Left hindlimb (tissue), 1 donor: Measurements from ENCODE around the gene R3HDM4.

ENCODE experiments used
- DNase-seq: peaks from one replicate; pipeline ENCODE4 v3.0.0-alpha.2; 2018

Gene R3HDM4

GRCh38 chr19:929891-930258 is 16.9 kb upstream of the R3HDM4 start:
- no peak for DNase-seq

DNA sequence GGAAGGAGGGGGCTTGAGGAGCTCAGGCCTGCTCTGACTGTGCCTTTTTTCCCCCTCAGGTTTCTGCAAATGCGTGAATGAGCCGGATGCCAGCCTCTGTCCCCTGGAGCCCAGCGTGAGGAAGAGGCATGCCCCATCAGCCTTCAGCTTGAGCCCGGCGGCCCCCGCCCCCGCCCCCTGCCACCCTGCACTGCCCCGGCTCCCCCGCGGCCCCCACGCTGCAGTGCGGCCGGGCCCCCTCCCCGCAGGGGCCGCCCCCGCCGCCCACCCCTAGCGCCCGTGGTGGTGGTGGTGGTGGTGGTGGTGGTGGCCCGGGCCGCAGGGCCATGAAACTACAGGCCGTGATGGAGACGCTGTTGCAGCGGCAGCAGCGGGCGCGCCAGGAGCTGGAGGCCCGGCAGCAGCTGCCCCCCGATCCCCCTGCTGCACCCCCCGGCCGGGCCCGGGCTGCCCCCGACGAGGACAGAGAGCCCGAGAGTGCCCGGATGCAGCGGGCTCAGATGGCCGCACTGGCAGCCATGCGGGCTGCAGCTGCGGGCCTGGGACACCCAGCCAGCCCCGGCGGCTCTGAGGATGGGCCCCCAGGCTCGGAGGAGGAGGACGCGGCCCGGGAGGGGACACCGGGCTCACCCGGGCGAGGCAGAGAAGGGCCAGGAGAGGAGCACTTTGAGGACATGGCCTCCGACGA is 16.3 kb upstream of the R3HDM4 start:
- DNase-seq, result no peak

DNA sequence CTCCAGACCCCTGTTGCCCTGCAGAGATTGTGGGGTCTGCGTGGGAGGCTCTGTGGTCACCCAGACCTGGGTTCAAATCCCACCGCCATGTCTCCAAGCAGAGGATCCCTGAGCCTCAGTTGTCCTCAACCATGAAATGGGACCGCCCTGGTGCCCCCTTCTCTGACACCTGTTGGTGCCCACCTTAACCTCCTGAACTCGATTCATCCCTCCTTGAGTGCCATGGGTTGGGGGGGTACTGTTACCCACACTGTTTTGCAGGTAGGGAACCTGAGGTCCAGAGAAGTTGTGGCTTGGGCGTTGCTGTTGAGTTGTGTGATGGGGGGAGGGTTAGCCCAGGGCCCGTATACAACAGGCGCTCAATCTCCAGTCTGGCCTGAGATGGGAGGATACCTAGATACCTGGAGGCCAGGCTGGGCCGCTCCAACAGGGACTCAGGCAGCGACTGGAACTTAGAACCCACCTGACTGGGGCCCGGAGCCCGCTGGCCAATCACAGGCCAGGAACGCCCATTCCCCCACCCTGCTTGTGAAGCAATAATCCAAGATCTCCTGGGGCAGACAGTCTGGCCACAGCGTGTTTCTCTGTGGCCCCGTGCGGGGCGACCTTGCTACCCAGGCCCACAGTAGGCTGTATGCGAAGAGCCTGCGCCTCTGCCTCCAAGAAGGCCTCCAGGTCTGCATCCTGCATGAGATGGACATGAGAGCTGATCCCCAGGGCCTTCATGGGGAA is 15.6 kb upstream of the R3HDM4 start:
- DNase-seq, result no peak

DNA sequence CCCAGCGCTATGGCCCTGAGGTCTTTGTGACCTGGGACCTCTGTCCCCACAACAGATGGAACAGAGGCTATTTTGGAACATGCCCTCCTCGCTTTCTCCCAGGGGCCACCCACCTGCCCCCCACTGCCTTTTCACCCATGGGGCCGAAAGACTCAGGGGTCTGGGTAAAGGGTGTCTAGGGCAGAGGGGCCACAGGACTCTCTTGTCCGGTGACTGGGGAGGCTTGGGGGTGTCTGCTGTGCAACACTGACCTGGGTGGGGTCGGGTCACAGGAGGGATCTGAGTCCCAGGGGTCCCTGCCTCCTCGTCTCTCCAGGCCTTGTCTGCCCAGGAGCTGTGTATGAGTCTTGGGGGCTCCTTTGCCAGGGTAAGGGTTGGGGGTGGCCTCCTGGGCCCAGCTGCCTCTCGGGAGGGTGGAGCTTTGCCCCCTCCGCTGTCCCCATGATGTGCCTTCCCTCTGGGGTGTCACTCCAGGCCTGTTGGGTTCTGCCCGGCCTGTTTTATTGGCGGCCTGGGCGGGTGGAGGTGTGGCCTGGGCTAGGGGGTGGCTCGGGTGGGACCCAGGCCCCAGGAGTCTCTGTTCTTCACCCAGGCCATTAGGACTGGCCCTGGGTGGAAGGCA is 14.9 kb upstream of the R3HDM4 start:
- no peak for DNase-seq

GRCh38 chr19:927351-927779 is 14.3 kb upstream of the R3HDM4 start:
- DNase-seq, result peak; percentile 56

DNA sequence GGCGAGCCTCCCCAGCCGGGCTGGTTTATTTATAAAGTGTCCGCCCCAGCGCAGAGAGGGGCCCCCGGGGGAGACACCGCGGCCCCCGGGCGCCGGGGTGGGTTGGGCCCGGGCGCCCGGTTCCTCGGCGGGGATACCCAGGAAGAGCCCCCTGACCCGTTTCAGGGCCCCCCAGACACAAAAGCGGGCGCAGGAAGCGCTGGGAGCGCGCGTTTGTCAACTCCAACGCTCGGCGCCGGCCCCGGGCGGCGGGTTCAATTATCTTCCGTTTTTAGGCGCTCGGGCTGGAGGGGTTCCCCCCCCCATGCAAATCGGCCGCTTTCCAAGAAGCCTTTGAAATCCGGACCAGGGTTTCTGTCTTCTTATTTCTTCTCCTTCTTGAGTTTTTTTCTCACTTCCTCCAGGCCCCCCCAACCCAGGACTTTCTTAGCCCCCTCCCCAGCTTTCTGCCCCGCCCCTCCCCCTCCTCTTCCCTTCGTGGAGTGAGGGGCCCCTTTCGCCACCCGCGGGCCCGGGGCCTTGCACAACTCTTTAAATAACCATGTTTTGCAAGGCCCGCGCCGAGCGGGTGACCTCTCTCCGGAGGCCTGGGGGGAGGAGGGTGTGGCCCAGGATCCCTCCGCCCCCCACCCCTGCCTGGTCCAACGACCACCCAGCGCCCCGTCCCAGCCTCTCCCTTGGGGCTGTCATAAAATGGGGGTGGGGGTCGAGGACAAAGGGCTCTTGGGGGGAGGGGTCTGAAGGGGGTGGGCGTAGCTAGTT is 13.8 kb upstream of the R3HDM4 start:
- peak; percentile 65 for DNase-seq

- no peak for DNase-seq
These were observed 13.2 kb upstream of the R3HDM4 start for GRCh38 chr19:926323-926588.

DNA sequence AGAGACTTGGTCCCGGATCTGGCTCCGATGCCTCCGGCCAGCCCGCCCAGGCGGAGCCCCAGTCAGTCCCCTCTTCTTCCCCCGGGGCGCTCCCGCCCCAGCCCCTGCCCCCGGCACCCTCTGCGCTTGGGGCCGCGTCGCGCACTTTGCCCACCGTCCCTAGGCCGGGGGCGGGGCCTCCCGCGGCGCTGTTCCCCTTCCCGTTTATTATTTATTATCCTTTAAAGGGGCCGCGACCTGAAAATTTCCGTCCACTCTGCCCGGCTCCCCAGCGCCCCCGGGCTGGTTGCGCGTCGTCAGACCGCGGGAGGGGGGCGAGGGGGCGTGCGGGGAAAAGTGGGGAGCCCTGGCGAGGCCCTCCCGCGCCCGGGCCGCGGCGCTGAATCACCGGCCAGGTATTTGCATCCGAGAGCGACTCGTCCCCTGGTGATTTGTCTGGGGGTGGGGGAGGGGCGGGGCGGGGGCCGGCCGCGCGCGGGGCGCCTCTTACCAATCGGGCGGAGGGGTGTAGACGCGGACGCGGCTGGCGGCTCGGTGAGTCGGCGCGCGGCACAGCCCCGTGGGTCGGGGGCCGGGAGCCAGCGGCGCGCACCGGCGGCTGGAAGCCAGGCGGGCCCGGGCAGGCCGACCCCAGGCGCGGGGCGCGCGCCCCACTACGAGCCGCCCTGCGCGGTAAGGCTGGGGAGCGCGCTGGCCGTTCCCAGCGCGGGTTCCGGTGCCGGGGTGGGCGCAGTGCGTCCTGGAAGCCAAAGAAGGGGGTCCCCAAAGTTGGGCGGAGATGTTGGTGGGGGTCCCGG is 12.7 kb upstream of the R3HDM4 start, which contains the start of gene ARID3A:
Gene ARID3A, plus strand, starts transcription at position 510 of the 797 bp plus-strand sequence. CDS start 3,494 bp downstream, outside the sequence.
- DNase-seq, result peak; percentile 90

DNA sequence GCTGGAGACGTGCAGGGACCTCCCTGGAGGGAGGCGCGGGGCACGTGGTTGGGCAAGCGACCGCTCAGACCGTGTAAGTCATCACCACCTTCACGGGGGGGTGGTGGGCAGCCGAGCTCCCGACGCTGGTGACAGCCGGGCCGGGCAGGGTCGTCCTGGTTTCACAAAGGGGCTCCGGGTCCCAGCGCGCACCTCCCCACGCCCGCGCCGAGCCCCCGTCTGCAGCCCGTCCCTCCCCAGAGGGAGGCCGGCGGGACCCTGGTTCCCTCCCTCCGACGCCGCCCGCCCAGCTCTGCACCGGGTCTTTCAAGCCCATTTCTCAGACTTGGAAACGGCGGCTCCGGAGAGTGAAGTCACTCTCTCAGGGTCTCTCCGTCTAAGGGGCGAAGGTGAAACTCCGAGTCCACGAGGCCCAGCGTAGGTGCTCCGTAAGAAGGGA is 12.1 kb upstream of the R3HDM4 start:
- DNase-seq, result peak; percentile 58

DNA sequence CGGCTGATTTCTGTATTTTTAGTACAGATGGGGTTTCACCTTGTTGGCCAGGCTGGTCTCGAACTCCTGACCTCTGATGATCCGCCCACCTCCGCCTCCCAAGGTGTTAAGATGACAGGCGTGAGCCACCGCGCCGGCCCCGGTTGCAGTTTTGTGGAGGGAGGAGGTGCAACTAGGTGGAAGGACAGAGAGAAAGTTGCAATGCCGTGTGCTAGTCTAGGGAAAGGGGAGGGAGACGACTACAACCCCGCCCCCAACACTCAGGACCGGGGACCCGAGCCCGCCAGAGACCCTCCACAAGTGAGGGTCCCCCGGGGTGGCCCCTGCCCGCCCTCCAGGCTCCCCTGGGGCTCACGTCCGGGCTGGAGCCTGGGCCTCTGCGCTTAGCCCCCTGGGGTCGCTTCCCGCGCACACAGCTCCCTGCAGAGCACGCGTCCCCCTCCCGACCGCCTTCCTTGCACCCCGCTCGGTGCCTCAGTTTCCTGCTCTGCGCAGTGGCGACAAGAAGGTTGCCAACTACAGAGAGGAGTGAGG is 11.6 kb upstream of the R3HDM4 start:
- no peak for DNase-seq

DNA sequence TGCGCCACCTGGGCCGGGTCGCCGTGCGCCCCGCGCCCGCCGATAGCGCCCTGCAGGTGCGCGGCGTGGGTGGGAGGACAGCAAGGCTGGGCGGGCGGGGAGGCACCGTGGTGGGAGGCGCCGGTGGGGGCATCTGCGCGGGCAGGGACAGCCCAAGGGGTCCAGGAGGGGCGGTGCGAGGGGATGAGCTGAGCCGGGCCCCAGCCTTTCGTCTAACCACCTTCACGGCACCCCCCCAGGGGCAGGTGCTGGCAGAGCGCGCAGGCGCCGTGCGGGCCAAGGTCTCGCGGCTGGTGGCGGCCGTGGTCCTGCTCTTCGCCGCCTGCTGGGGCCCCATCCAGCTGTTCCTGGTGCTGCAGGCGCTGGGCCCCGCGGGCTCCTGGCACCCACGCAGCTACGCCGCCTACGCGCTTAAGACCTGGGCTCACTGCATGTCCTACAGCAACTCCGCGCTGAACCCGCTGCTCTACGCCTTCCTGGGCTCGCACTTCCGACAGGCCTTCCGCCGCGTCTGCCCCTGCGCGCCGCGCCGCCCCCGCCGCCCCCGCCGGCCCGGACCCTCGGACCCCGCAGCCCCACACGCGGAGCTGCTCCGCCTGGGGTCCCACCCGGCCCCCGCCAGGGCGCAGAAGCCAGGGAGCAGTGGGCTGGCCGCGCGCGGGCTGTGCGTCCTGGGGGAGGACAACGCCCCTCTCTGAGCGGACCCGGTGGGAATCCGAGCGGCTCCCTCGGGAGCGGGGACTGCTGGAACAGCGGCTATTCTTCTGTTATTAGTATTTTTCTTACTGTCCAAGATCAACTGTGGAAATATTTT is 7.2 kb upstream of the R3HDM4 start:
- DNase-seq, result no peak

- no peak for DNase-seq
These were observed 6.4 kb upstream of the R3HDM4 start for GRCh38 chr19:919199-920050.

GRCh38 chr19:918481-919198 is 5.6 kb upstream of the R3HDM4 start:
- DNase-seq, result no peak

DNA sequence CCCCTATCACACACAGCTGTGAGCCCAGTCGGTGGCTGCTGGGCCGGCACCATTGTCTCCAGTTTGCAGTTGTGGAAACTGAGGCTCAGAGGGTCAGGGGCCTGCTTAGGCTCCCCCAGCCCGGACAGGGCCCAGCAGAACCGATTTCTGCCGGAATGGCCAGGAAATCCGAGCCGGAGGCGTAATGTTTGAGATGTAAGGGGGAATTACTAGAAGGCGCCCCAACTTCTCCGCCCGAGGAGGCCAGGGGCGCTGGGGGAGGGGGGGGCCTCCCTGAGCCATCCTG is 5.1 kb upstream of the R3HDM4 start:
- no peak for DNase-seq

DNA sequence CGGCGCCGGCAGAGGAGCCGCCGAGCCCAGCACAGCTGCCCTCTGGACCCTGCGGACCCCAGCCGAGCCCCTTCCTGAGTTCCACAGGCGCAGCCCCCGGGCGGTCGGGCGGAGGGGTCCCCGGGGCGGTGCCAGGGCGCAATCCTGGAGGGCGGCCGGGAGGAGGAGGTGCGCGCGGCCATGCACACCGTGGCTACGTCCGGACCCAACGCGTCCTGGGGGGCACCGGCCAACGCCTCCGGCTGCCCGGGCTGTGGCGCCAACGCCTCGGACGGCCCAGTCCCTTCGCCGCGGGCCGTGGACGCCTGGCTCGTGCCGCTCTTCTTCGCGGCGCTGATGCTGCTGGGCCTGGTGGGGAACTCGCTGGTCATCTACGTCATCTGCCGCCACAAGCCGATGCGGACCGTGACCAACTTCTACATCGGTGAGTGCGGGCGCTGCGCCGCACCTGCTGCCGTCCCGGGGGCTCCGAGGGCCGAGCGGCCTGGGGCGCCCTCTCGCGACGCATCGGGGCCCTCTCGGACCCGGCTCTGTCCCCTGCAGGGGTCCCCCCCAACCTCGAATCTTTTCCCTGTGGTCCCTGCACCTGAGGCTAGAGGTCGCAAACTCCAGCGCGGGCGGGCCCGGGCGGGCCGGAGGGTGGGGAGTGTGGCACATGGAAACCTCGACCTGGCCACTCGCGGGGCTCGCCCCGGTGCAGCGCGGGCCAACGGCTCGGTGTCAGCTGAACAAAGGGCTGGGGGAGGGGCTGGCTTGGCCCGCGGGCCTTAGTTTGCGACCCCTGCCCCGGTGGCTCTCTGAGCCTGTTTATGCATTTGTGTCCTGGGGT is 4.5 kb upstream of the R3HDM4 start, which contains the start of gene KISS1R:
Gene KISS1R, plus strand, starts transcription at position 11 of the 829 bp plus-strand sequence. Its CDS starts 170 bp downstream, at position 181.
- no peak for DNase-seq

GRCh38 chr19:916645-917322 is 3.8 kb upstream of the R3HDM4 start:
- DNase-seq, result no peak

DNA sequence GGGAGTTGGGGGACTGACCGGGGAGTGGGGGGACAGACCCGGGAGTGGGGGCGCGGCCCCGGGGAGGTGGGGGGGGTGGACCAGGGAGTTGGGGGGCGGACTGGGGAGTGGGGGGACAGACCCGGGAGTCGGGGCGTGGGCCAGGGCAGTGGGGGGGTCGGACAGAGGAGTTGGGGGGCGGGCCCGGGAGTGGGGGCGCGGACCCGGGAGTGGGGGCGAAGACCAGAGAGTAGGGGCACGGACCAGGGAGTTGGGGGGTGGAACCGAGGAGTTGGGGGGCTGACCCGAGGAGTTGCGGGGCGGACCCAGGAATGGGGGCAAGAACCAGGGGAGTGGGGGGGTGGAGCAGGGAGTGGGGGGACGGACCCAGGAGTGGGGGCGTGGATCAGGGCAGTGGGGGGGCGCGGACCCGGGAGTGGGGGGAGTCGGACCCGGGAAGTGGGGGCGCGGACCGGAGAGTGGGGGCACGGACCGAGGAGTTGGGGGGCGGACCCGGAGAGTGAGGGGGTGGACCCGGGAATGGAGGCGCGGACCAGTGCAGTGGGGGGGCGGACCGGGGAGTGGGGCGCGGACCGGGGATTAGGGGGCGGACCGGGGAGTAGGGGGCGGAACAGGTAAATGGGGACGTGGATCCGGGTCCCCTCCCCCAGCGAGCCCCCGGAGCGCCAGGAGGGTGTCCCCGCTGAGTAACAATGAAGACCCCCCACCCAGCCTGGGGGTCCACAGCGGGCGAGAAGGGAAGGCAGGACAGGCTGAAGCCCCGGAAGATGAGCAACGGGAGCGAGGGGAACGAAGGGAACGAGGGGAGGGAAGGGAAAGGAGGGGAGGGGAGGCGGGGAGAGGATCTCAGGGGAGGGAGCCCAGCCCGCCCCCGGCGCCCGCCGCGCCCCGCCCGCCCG is 589 bp downstream of the R3HDM4 start:
- DNase-seq, result no peak
